Activated B cell treated with CpG ODN at 0.5 μM for 24 hours (primary cell): ENCODE data around the gene PLPPR1. TPM values are rescaled to one million over a fixed set of nuclear protein-coding genes. Genes with fewer than 3 reads are reported as not detected.

Experiments used
- ATAC-seq: fragments of 200-7000 bp; cut with Tn5 transposase; one replicate; pipeline ENCODE4 v1.10.0; 2021; ENCODE audit warnings: low read depth, mild to moderate bottlenecking, moderate library complexity
- CTCF ChIA-PET: fragments of 350-600 bp; sonication (Branson Sonifier 250); formaldehyde crosslinking; loops from one replicate; lab custom pipeline; 2021; ENCODE audit warnings: antibody characterized with exemption; lab: Charles Lee
- POLR2A ChIA-PET: fragments of 350-600 bp; sonication (Branson Sonifier 250); formaldehyde crosslinking; loops from one replicate; lab custom pipeline; 2021; ENCODE audit warnings: antibody characterized with exemption; lab: Charles Lee
- DNase-seq: peaks from one replicate; pipeline ENCODE4 v3.0.0; 2022
- H3K27ac Mint-ChIP-seq: one replicate; pipeline ENCODE4 v1.8.0; 2020; ENCODE audit warnings: mixed read lengths
- H3K27me3 Mint-ChIP-seq: one replicate; pipeline ENCODE4 v1.8.0; 2021; ENCODE audit warnings: mixed read lengths
- H3K36me3 Mint-ChIP-seq: one replicate; pipeline ENCODE4 v1.8.0; 2021; ENCODE audit warnings: low read depth, mixed read lengths
- H3K4me1 Mint-ChIP-seq: one replicate; pipeline ENCODE4 v1.8.0; 2021; ENCODE audit warnings: mixed read lengths
- H3K4me3 Mint-ChIP-seq: one replicate; pipeline ENCODE4 v1.8.0; 2020; ENCODE audit warnings: mild to moderate bottlenecking, mixed read lengths
- H3K9me3 Mint-ChIP-seq: one replicate; pipeline ENCODE4 v1.8.0; 2020; ENCODE audit warnings: mixed read lengths
- intact Hi-C: fragments of 100-400 bp; cut with micrococcal nuclease; formaldehyde crosslinking; loops from one replicate; pipeline ENCODE4 v1.15.1; 2024
- total RNA-seq: library from RNA; stranded (reverse); gene quantifications from 2 replicates; pipeline ENCODE4 v1.2.3, GENCODE V29; 2022
- TF ChIP-seq, protein P1 (sequence below): fragments of 200-600 bp; IDR thresholded peaks from one replicate; pipeline ENCODE4 v1.8.0; 2022; ENCODE audit warnings: antibody characterized with exemption, mild to moderate bottlenecking

The PLPPR1 gene
- total RNA-seq, 1 donor from 2014 or later, result not detected

- intact Hi-C loops, result no loop called here
- TF ChIP-seq, protein P1, sequence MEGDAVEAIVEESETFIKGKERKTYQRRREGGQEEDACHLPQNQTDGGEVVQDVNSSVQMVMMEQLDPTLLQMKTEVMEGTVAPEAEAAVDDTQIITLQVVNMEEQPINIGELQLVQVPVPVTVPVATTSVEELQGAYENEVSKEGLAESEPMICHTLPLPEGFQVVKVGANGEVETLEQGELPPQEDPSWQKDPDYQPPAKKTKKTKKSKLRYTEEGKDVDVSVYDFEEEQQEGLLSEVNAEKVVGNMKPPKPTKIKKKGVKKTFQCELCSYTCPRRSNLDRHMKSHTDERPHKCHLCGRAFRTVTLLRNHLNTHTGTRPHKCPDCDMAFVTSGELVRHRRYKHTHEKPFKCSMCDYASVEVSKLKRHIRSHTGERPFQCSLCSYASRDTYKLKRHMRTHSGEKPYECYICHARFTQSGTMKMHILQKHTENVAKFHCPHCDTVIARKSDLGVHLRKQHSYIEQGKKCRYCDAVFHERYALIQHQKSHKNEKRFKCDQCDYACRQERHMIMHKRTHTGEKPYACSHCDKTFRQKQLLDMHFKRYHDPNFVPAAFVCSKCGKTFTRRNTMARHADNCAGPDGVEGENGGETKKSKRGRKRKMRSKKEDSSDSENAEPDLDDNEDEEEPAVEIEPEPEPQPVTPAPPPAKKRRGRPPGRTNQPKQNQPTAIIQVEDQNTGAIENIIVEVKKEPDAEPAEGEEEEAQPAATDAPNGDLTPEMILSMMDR, result no peak
- Mint-ChIP-seq H3K4me1 (no peaks in the 10 kb centered on the region), H3K27me3 (no peaks in the 10 kb centered on the region), H3K36me3 (no peaks in the 10 kb centered on the region), H3K27ac (no peak overlapping the region), H3K9me3 (no peaks in the 10 kb centered on the region), H3K4me3 (no peak overlapping the region)
- no peak for ATAC-seq
- CTCF ChIA-PET, result no interaction called here
- DNase-seq, result no peak
- POLR2A ChIA-PET, result no interaction called here
Measured at GRCh38 chr9:101047848-101048397, 19.4 kb downstream of the PLPPR1 start.

DNA sequence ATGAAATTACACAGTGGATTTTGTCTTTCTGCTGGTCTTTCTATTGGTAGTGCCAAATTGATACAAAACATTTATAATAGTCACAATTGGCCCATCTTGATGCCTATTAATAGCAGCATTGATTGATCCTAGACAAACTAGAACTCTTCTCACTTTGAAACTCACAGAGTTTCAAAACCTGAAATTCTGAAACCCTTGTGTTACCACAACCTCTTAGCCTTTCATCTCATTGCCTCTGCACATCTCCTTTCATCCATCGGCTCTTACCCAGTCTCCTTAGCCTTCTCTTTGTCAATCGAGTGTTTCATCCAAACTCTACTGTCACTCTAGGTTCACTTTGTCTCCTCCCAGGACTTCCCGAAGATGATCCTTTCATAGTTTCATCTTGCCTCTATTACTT, 22.1 kb downstream of the PLPPR1 start:
- Mint-ChIP-seq H3K27me3 (peaks cover 2% of the 10 kb centered on the region), H3K36me3 (no peaks in the 10 kb centered on the region), H3K27ac (no peak overlapping the region), H3K9me3 (no peaks in the 10 kb centered on the region), H3K4me3 (no peak overlapping the region), H3K4me1 (no peaks in the 10 kb centered on the region)
- ChIA-PET CTCF (no interaction called here), POLR2A (no interaction called here)
- ATAC-seq (no peak), DNase-seq (no peak)
- intact Hi-C loops, result no loop called here
- TF ChIP-seq, protein P1, result no peak

- DNase-seq, result no peak
- ATAC-seq, result no peak
- TF ChIP-seq, protein P1, result no peak
- Mint-ChIP-seq H3K27me3 (peaks cover 5% of the 10 kb centered on the region), H3K4me3 (no peak overlapping the region), H3K27ac (no peak overlapping the region), H3K4me1 (no peaks in the 10 kb centered on the region), H3K9me3 (no peaks in the 10 kb centered on the region), H3K36me3 (no peaks in the 10 kb centered on the region)
- intact Hi-C loops, result no loop called here
- CTCF ChIA-PET, result no interaction called here
- POLR2A ChIA-PET, result no interaction called here
Measured at GRCh38 chr9:101054657-101055056, 26.1 kb downstream of the PLPPR1 start.

DNA sequence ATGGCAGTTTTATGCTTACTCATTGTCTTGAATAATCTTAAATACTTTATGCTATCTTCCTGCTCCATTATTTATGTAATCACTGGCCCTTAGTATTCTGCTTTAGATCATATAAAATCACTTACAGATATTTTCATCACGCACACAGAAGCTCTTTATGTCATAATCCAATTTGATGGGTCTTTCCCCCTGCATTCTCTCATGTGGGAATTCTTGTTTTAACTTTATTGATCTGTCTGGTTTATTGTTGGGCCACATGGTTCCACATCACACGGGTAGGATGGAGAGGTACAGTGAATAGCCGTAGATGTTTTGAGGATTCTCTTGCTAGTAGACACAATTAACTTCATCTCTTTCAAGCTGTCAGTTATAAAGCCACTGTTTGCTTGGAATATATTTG, 27.0 kb downstream of the PLPPR1 start:
- Mint-ChIP-seq H3K27ac (no peak overlapping the region), H3K27me3 (peaks cover 5% of the 10 kb centered on the region), H3K9me3 (no peaks in the 10 kb centered on the region), H3K4me1 (no peaks in the 10 kb centered on the region), H3K36me3 (no peaks in the 10 kb centered on the region), H3K4me3 (no peak overlapping the region)
- TF ChIP-seq, protein P1, result no peak
- CTCF ChIA-PET, result no interaction called here
- POLR2A ChIA-PET, result no interaction called here
- intact Hi-C loops, result no loop called here
- no peak for DNase-seq
- ATAC-seq, result no peak

- Mint-ChIP-seq H3K27me3 (peaks cover 2% of the 10 kb centered on the region), H3K36me3 (no peaks in the 10 kb centered on the region), H3K27ac (no peak overlapping the region), H3K4me3 (no peak overlapping the region), H3K9me3 (no peaks in the 10 kb centered on the region), H3K4me1 (no peaks in the 10 kb centered on the region)
- POLR2A ChIA-PET, result no interaction called here
- ATAC-seq (no peak), DNase-seq (no peak)
- CTCF ChIA-PET, result no interaction called here
- intact Hi-C loops, result no loop called here
- TF ChIP-seq, protein P1, result no peak
Measured at GRCh38 chr9:101062686-101063085, 34.2 kb downstream of the PLPPR1 start.
